WTC11 (cell line): Measurements from ENCODE around the gene ITGA6. TPM values are rescaled to one million over a fixed set of nuclear protein-coding genes. Genes with fewer than 3 reads are reported as not detected.
A peak's percentile ranks its signal among the peaks of the same experiment; 100 is the strongest.

Experiments
- ATAC-seq: fragments of 200-7000 bp; cut with Tn5 transposase; 2 replicates; pipeline ENCODE4 v1.10.0; 2021; ENCODE audit warnings: mild to moderate bottlenecking, moderate library complexity
- CTCF ChIA-PET: fragments of 300-600 bp; sonication (Branson Sonifier 250); formaldehyde crosslinking; loops from one replicate; lab custom pipeline; 2021; ENCODE audit warnings: antibody characterized with exemption; lab: Charles Lee
- POLR2A ChIA-PET: fragments of 350-600 bp; sonication (Branson Sonifier 250); formaldehyde crosslinking; loops from one replicate; lab custom pipeline; 2021; ENCODE audit warnings: antibody characterized with exemption; lab: Charles Lee
- DNase-seq: peaks from one replicate; pipeline ENCODE4 v3.0.0; 2021; ENCODE audit warnings: low spot score
- H3K27ac Mint-ChIP-seq: 2 replicates; pipeline ENCODE4 v1.8.0; 2021; ENCODE audit warnings: mixed read lengths
- H3K27me3 Mint-ChIP-seq: 2 replicates; pipeline ENCODE4 v1.8.0; 2021; ENCODE audit warnings: low read depth, mild to moderate bottlenecking, moderate library complexity, mixed read lengths
- H3K36me3 Mint-ChIP-seq: 2 replicates; pipeline ENCODE4 v1.8.0; 2021; ENCODE audit warnings: mixed read lengths
- H3K4me1 Mint-ChIP-seq: 2 replicates; pipeline ENCODE4 v1.8.0; 2022; ENCODE audit warnings: mixed read lengths
- H3K4me3 Mint-ChIP-seq: 2 replicates; pipeline ENCODE4 v1.8.0; 2021; ENCODE audit warnings: mild to moderate bottlenecking, moderate library complexity, mixed read lengths
- H3K9me3 Mint-ChIP-seq: 2 replicates; pipeline ENCODE4 v1.8.0; 2021; ENCODE audit warnings: mixed read lengths
- ATF6 ChIP-seq: sonication (generic); formaldehyde crosslinking; IDR thresholded peaks from 2 replicates; pipeline ENCODE4 v1.8.1; 2023; ENCODE audit warnings: mild to moderate bottlenecking, missing genetic modification reagents
- CDX4 ChIP-seq: fragments of 250-450 bp; sonication (Bioruptor Pico); IDR thresholded peaks from 2 replicates; pipeline ENCODE4 v1.9.0; 2021; ENCODE audit warnings: moderate library complexity, mild to moderate bottlenecking, inconsistent platforms, borderline replicate concordance
- E2F1 ChIP-seq: sonication (generic); formaldehyde crosslinking; IDR thresholded peaks from 2 replicates; pipeline ENCODE4 v1.8.0; 2022; ENCODE audit warnings: mild to moderate bottlenecking, missing genetic modification reagents
- HMGA2 ChIP-seq: fragments of 250-450 bp; sonication (Bioruptor Pico); IDR thresholded peaks from 2 replicates; pipeline ENCODE4 v1.4.0; 2021; ENCODE audit warnings: mild to moderate bottlenecking, moderate library complexity
- JAZF1 ChIP-seq: fragments of 250-450 bp; sonication (Bioruptor Pico); IDR thresholded peaks from 2 replicates; pipeline ENCODE4 v1.9.0; 2021; ENCODE audit warnings: moderate library complexity, mild to moderate bottlenecking, inconsistent platforms
- MLX ChIP-seq: sonication (generic); formaldehyde crosslinking; IDR thresholded peaks from 2 replicates; pipeline ENCODE4 v1.8.1; 2023; ENCODE audit warnings: mild to moderate bottlenecking, missing genetic modification reagents, moderate library complexity
- SMAD3 ChIP-seq: sonication (generic); formaldehyde crosslinking; IDR thresholded peaks from 2 replicates; pipeline ENCODE4 v1.8.0; 2022; ENCODE audit warnings: missing genetic modification reagents, mild to moderate bottlenecking, borderline replicate concordance
- SMAD4 ChIP-seq: sonication (generic); formaldehyde crosslinking; IDR thresholded peaks from 2 replicates; pipeline ENCODE4 v1.8.0; 2022; ENCODE audit warnings: mild to moderate bottlenecking, missing genetic modification reagents
- TEAD1 ChIP-seq: sonication (generic); formaldehyde crosslinking; IDR thresholded peaks from 2 replicates; pipeline ENCODE4 v1.8.0; 2022; ENCODE audit warnings: mild to moderate bottlenecking, missing genetic modification reagents
- ZBTB43 ChIP-seq: sonication (generic); formaldehyde crosslinking; IDR thresholded peaks from 2 replicates; pipeline ENCODE4 v1.8.1; 2023; ENCODE audit warnings: mild to moderate bottlenecking, missing genetic modification reagents
- ZMAT4 ChIP-seq: fragments of 250-450 bp; sonication (Bioruptor Pico); IDR thresholded peaks from 2 replicates; pipeline ENCODE4 v1.9.0; 2021; ENCODE audit warnings: mild to moderate bottlenecking
- ZNF138 ChIP-seq: sonication (generic); formaldehyde crosslinking; conservative IDR thresholded peaks from 2 replicates; pipeline ENCODE4 v1.8.1; 2022; ENCODE audit warnings: mild to moderate bottlenecking, moderate library complexity, missing genetic modification reagents
- ZNF423 ChIP-seq: fragments of 250-450 bp; sonication (Bioruptor Pico); IDR thresholded peaks from 2 replicates; pipeline ENCODE4 v2.1.2; 2022; ENCODE audit warnings: mild to moderate bottlenecking, moderate library complexity
- ZNF425 ChIP-seq: fragments of 250-450 bp; sonication (Bioruptor Pico); conservative IDR thresholded peaks from 2 replicates; pipeline ENCODE4 v1.9.0; 2021; ENCODE audit warnings: mild to moderate bottlenecking
- ZNF512 ChIP-seq: sonication (generic); formaldehyde crosslinking; IDR thresholded peaks from 2 replicates; pipeline ENCODE4 v1.8.1; 2022; ENCODE audit warnings: missing genetic modification reagents, borderline replicate concordance
- ZNF532 ChIP-seq: fragments of 250-450 bp; sonication (Bioruptor Pico); IDR thresholded peaks from 2 replicates; pipeline ENCODE4 v1.9.0; 2021; ENCODE audit warnings: mild to moderate bottlenecking, borderline replicate concordance
- total RNA-seq: library from RNA; stranded (reverse); gene quantifications from 3 replicates; pipeline ENCODE4 v1.2.3, GENCODE V29; 2021

The ITGA6 gene
- total RNA-seq, 1 experiment from 2014 or later, result 83.6 TPM

GRCh38 chr2:172554352-172555271 is 127.2 kb downstream of the ITGA6 start:
- TF ChIP-seq E2F1 (CRISPR knock-in tag) (no peak), JAZF1 (CRISPR knock-in tag) (no peak), ZNF532 (CRISPR knock-in tag) (no peak), SMAD3 (CRISPR knock-in tag) (no peak), MLX (CRISPR knock-in tag) (no peak), ZBTB43 (no peak), SMAD4 (CRISPR knock-in tag) (no peak), HMGA2 (CRISPR knock-in tag) (no peak), ZNF138 (CRISPR knock-in tag) (no peak), ATF6 (CRISPR knock-in tag) (no peak), CDX4 (CRISPR knock-in tag) (no peak)
- ChIA-PET POLR2A (interaction anchor here (0.6 kb wide), 1 partner anchor 233 kb away, joined by 7 read pairs; no protein-coding TSS in a partner anchor), CTCF (interaction anchor here (0.8 to 5.0 kb wide), 3 partner anchors 59 to 427 kb away, joined by 3 to 22 read pairs (median 4); no protein-coding TSS in a partner anchor)
- DNase-seq, result no peak
- H3K4me1 Mint-ChIP-seq, result peaks cover 79% of the 10 kb centered on the region
- peaks cover 19% of the 10 kb centered on the region for H3K36me3 Mint-ChIP-seq
- no peaks in the 10 kb centered on the region for H3K27me3 Mint-ChIP-seq
- peak overlapping the region; percentile 90 for H3K27ac Mint-ChIP-seq
- peak overlapping the region; percentile 88 for H3K4me3 Mint-ChIP-seq
- H3K9me3 Mint-ChIP-seq, result peaks cover 4% of the 10 kb centered on the region; the same call in 1 of the 2 replicates
- ATAC-seq, result no peak

- peak; percentile 5 for ATAC-seq
- POLR2A ChIA-PET, result interaction anchor here (0.6 kb wide), 1 partner anchor 233 kb away, joined by 7 read pairs; no protein-coding TSS in a partner anchor
- H3K4me1 Mint-ChIP-seq, result peaks cover 73% of the 10 kb centered on the region
Measured at GRCh38 chr2:172555272-172555521, 127.8 kb downstream of the ITGA6 start.

More at GRCh38 chr2:172555272-172555521, 127.8 kb downstream of the ITGA6 start:
- H3K36me3 Mint-ChIP-seq, result peaks cover 20% of the 10 kb centered on the region
- H3K27me3 Mint-ChIP-seq, result no peaks in the 10 kb centered on the region
- H3K9me3 Mint-ChIP-seq, result peaks cover 4% of the 10 kb centered on the region; the same call in 1 of the 2 replicates
- DNase-seq, result no peak
- TF ChIP-seq ZNF425 (CRISPR knock-in tag), result no peak
- TF ChIP-seq TEAD1 (CRISPR knock-in tag), result no peak
- no peak for TF ChIP-seq ZNF423 (CRISPR knock-in tag)
- no peak for TF ChIP-seq ZMAT4
- no peak for TF ChIP-seq ZNF512
- TF ChIP-seq, all 79 proteins: peak for 0
- H3K27ac Mint-ChIP-seq, result peak overlapping the region; percentile 98
- CTCF ChIA-PET, result interaction anchor here (0.8 to 5.0 kb wide), 3 partner anchors 59 to 428 kb away, joined by 3 to 22 read pairs (median 4); no protein-coding TSS in a partner anchor
- H3K4me3 Mint-ChIP-seq, result peak overlapping the region; percentile 88
